Osteoblast (primary cell): ENCODE data around the gene LHX6. TPM values are rescaled to one million over a fixed set of nuclear protein-coding genes. Genes with fewer than 3 reads are reported as not detected.

Experiments used
- DNase-seq: peaks from one replicate; pipeline ENCODE4 v3.0.0; 2011; ENCODE audit warnings: low spot score, mixed read lengths; ENCODE audit not compliant: insufficient read length; ENCODE audit errors: missing footprints
- H2AFZ ChIP-seq: 2 replicates; pipeline ENCODE4 v1.6.0; 2011; ENCODE audit warnings: mild to moderate bottlenecking, low read length
- H3K27ac ChIP-seq: 2 replicates; pipeline ENCODE4 v1.5.1; 2011; ENCODE audit warnings: mild to moderate bottlenecking, low read depth, low read length, moderate library complexity
- H3K27me3 ChIP-seq: 2 replicates; pipeline ENCODE4 v1.6.0; 2012; ENCODE audit warnings: mild to moderate bottlenecking, control low read depth, inconsistent platforms, low read length, moderate library complexity; ENCODE audit not compliant: insufficient read depth
- H3K36me3 ChIP-seq: 2 replicates; pipeline ENCODE4 v1.5.1; 2011; ENCODE audit warnings: mild to moderate bottlenecking, low read length, control low read depth, moderate library complexity; ENCODE audit not compliant: insufficient read depth
- H3K4me1 ChIP-seq: 2 replicates; pipeline ENCODE4 v1.5.1; 2011; ENCODE audit warnings: mild to moderate bottlenecking, low read length, control low read depth, moderate library complexity; ENCODE audit not compliant: insufficient read depth
- H3K4me2 ChIP-seq: 2 replicates; pipeline ENCODE4 v1.6.0; 2011; ENCODE audit warnings: mild to moderate bottlenecking, low read length; ENCODE audit not compliant: insufficient read depth
- H3K4me3 ChIP-seq: fragments of 200-600 bp; sonication (generic); 3 replicates; pipeline ENCODE4 v1.5.1; 2012; ENCODE audit warnings: mild to moderate bottlenecking, low read length, inconsistent platforms; ENCODE audit not compliant: insufficient read depth
- H3K79me2 ChIP-seq: 2 replicates; pipeline ENCODE4 v1.6.0; 2012; ENCODE audit warnings: mild to moderate bottlenecking, low read length, control low read depth, inconsistent platforms; ENCODE audit not compliant: insufficient read depth
- H3K9me3 ChIP-seq: 2 replicates; pipeline ENCODE4 v1.5.1; 2011; ENCODE audit warnings: low read depth, low read length, control low read depth
- H4K20me1 ChIP-seq: 2 replicates; pipeline ENCODE4 v1.6.0; 2012; ENCODE audit warnings: mild to moderate bottlenecking, low read length, control low read depth; ENCODE audit not compliant: insufficient read depth
- total RNA-seq: library from RNA; depleted of rRNA; stranded (reverse); fragments of >200 nt; gene quantifications from 2 replicates; pipeline ENCODE4 v1.2.3, GENCODE V29; 2012
- TF ChIP-seq, protein P1 (sequence below): IDR thresholded peaks from 2 replicates; pipeline ENCODE4 v1.5.1; 2011; ENCODE audit warnings: mild to moderate bottlenecking, low read depth, low read length, moderate library complexity; ENCODE audit errors: extremely low read depth

LHX6 gene
- total RNA-seq, 1 donor = not detected

DNA sequence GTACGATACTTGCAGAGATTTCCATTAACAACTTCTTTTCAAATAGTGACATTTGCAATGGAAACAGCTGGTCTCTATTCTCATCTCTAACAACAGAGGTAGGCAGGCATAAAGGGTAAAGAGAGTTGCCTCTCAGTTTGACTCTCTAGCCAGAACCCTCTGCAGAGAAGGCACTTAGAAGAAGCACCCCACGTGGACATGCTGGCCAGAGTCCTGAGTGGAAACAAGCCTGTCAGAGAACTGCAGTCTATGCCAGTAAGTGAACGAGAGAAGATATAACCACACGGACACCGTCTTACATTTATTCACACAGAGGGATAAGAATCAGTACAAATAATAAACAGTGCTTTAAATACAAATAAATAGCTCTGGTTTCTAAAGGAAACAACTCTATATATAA lies 11.0 kb upstream of the LHX6 start:
- Histone ChIP-seq H3K27me3 (no peaks in the 10 kb centered on the region), H3K4me3 (no peak overlapping the region), H3K36me3 (peaks cover 33% of the 10 kb centered on the region), H2AFZ (no peak overlapping the region), H3K9me3 (no peaks in the 10 kb centered on the region), H3K4me1 (no peaks in the 10 kb centered on the region), H3K27ac (no peak overlapping the region), H3K79me2 (no peaks in the 10 kb centered on the region), H3K4me2 (no peak overlapping the region), H4K20me1 (peaks cover 3% of the 10 kb centered on the region)
- DNase-seq = no peak
- TF ChIP-seq, protein P1, sequence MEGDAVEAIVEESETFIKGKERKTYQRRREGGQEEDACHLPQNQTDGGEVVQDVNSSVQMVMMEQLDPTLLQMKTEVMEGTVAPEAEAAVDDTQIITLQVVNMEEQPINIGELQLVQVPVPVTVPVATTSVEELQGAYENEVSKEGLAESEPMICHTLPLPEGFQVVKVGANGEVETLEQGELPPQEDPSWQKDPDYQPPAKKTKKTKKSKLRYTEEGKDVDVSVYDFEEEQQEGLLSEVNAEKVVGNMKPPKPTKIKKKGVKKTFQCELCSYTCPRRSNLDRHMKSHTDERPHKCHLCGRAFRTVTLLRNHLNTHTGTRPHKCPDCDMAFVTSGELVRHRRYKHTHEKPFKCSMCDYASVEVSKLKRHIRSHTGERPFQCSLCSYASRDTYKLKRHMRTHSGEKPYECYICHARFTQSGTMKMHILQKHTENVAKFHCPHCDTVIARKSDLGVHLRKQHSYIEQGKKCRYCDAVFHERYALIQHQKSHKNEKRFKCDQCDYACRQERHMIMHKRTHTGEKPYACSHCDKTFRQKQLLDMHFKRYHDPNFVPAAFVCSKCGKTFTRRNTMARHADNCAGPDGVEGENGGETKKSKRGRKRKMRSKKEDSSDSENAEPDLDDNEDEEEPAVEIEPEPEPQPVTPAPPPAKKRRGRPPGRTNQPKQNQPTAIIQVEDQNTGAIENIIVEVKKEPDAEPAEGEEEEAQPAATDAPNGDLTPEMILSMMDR = no peak

GRCh38 chr9:122236681-122237080 lies 7.9 kb upstream of the LHX6 start:
- Histone ChIP-seq H3K27me3 (peaks cover 6% of the 10 kb centered on the region), H3K4me3 (no peak overlapping the region), H3K27ac (no peak overlapping the region), H3K4me1 (no peaks in the 10 kb centered on the region), H4K20me1 (peaks cover 2% of the 10 kb centered on the region), H3K4me2 (no peak overlapping the region), H3K79me2 (no peaks in the 10 kb centered on the region), H3K9me3 (no peaks in the 10 kb centered on the region), H2AFZ (no peak overlapping the region), H3K36me3 (peaks cover 13% of the 10 kb centered on the region)
- DNase-seq = no peak
- TF ChIP-seq, protein P1 = no peak

- Histone ChIP-seq H3K36me3 (no peaks in the 10 kb centered on the region), H3K27ac (no peak overlapping the region), H4K20me1 (no peaks in the 10 kb centered on the region), H3K4me3 (no peak overlapping the region), H3K27me3 (peaks cover 27% of the 10 kb centered on the region), H3K9me3 (no peaks in the 10 kb centered on the region), H3K79me2 (no peaks in the 10 kb centered on the region), H2AFZ (no peak overlapping the region), H3K4me2 (no peak overlapping the region), H3K4me1 (no peaks in the 10 kb centered on the region)
- TF ChIP-seq, protein P1 = no peak
- no peak for DNase-seq
Measured at GRCh38 chr9:122234022-122234748, 5.4 kb upstream of the LHX6 start.

- Histone ChIP-seq H3K79me2 (no peaks in the 10 kb centered on the region), H3K4me1 (no peaks in the 10 kb centered on the region), H3K9me3 (no peaks in the 10 kb centered on the region), H2AFZ (no peak overlapping the region), H4K20me1 (no peaks in the 10 kb centered on the region), H3K36me3 (no peaks in the 10 kb centered on the region), H3K27ac (no peak overlapping the region), H3K27me3 (peaks cover 40% of the 10 kb centered on the region), H3K4me2 (no peak overlapping the region), H3K4me3 (no peak overlapping the region)
- no peak for DNase-seq
- TF ChIP-seq, protein P1 = no peak
Measured at GRCh38 chr9:122232796-122233306, 4.1 kb upstream of the LHX6 start.
